ENCODE measurements around the gene GALNT10.

DNA sequence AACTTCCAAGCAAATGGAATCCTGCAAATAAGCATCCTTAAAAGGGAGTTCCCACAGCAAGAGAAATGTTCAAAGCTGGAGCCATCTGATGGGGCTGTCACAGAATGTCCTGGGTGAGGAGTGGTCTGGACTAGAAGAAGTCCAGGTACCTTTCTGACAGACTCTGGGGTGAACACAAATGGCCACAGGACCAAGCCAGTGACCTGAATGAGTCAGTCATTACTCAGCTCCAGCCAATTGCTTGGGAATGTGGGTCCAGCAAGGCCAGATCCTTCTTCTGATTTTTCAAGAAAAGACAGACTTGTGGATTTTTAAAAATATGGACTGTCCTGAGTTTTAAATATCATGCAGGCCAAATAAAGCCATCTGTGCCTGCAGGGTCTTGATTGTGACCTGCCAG, 30.1 kb downstream of the GALNT10 start:
- no peak for TF ChIP-seq TCF4 (CRISPR knock-in tag; IDR thresholded peaks at IDR 0.05; ENCODE audit: borderline replicate concordance)
- TF ChIP-seq ZC3H10 (CRISPR knock-in tag; IDR thresholded peaks at IDR 0.05): no peak
- TF ChIP-seq, protein P1, sequence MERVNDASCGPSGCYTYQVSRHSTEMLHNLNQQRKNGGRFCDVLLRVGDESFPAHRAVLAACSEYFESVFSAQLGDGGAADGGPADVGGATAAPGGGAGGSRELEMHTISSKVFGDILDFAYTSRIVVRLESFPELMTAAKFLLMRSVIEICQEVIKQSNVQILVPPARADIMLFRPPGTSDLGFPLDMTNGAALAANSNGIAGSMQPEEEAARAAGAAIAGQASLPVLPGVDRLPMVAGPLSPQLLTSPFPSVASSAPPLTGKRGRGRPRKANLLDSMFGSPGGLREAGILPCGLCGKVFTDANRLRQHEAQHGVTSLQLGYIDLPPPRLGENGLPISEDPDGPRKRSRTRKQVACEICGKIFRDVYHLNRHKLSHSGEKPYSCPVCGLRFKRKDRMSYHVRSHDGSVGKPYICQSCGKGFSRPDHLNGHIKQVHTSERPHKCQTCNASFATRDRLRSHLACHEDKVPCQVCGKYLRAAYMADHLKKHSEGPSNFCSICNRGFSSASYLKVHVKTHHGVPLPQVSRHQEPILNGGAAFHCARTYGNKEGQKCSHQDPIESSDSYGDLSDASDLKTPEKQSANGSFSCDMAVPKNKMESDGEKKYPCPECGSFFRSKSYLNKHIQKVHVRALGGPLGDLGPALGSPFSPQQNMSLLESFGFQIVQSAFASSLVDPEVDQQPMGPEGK (CRISPR knock-in tag; IDR thresholded peaks at IDR 0.05; ENCODE audit: borderline replicate concordance): no peak
- TF ChIP-seq ZFP30 (CRISPR knock-in tag; IDR thresholded peaks at IDR 0.05): no peak
- TF ChIP-seq ISL1 (CRISPR knock-in tag; IDR thresholded peaks at IDR 0.05): no peak
- TF ChIP-seq, protein P2, sequence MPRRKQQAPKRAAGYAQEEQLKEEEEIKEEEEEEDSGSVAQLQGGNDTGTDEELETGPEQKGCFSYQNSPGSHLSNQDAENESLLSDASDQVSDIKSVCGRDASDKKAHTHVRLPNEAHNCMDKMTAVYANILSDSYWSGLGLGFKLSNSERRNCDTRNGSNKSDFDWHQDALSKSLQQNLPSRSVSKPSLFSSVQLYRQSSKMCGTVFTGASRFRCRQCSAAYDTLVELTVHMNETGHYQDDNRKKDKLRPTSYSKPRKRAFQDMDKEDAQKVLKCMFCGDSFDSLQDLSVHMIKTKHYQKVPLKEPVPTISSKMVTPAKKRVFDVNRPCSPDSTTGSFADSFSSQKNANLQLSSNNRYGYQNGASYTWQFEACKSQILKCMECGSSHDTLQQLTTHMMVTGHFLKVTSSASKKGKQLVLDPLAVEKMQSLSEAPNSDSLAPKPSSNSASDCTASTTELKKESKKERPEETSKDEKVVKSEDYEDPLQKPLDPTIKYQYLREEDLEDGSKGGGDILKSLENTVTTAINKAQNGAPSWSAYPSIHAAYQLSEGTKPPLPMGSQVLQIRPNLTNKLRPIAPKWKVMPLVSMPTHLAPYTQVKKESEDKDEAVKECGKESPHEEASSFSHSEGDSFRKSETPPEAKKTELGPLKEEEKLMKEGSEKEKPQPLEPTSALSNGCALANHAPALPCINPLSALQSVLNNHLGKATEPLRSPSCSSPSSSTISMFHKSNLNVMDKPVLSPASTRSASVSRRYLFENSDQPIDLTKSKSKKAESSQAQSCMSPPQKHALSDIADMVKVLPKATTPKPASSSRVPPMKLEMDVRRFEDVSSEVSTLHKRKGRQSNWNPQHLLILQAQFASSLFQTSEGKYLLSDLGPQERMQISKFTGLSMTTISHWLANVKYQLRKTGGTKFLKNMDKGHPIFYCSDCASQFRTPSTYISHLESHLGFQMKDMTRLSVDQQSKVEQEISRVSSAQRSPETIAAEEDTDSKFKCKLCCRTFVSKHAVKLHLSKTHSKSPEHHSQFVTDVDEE (CRISPR knock-in tag; IDR thresholded peaks at IDR 0.05): no peak
- TF ChIP-seq, protein P3, sequence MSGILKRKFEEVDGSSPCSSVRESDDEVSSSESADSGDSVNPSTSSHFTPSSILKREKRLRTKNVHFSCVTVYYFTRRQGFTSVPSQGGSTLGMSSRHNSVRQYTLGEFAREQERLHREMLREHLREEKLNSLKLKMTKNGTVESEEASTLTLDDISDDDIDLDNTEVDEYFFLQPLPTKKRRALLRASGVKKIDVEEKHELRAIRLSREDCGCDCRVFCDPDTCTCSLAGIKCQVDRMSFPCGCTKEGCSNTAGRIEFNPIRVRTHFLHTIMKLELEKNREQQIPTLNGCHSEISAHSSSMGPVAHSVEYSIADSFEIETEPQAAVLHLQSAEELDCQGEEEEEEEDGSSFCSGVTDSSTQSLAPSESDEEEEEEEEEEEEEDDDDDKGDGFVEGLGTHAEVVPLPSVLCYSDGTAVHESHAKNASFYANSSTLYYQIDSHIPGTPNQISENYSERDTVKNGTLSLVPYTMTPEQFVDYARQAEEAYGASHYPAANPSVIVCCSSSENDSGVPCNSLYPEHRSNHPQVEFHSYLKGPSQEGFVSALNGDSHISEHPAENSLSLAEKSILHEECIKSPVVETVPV (CRISPR knock-in tag; IDR thresholded peaks at IDR 0.05): no peak
- no peak for TF ChIP-seq ZNF70 (CRISPR knock-in tag; IDR thresholded peaks at IDR 0.05)
- TF ChIP-seq RARB (CRISPR knock-in tag; IDR thresholded peaks at IDR 0.05): no peak
- TF ChIP-seq OSR1 (CRISPR knock-in tag; IDR thresholded peaks at IDR 0.05): no peak
- TF ChIP-seq SNAI2 (CRISPR knock-in tag; IDR thresholded peaks at IDR 0.05): no peak
- TF ChIP-seq ZFP3 (CRISPR knock-in tag; IDR thresholded peaks at IDR 0.05): no peak
- no peak for TF ChIP-seq ESRRG (CRISPR knock-in tag; IDR thresholded peaks at IDR 0.05)
